Liver (tissue), 9 donors: ENCODE data around the gene CACNA1C. TPM values are rescaled to one million over a fixed set of nuclear protein-coding genes. Genes with fewer than 3 reads are reported as not detected.

Experiments used
- DNase-seq: peaks from one replicate; pipeline ENCODE4 v3.0.0-alpha.2; 2017; ENCODE audit warnings: low spot score
- H3K27ac ChIP-seq, 2 donors: one replicate each; pipeline ENCODE4 v1.7.0; 2013; ENCODE audit warnings: inconsistent platforms in 2 of 2, low read length in 2 of 2, control low read depth in 1 of 2, low read depth in 1 of 2, mild to moderate bottlenecking in 1 of 2
- H3K27me3 ChIP-seq, 4 donors: one replicate each; pipeline versions ENCODE4 v1.6.1 to v1.7.0; 2013; ENCODE audit warnings: low read length in 3 of 4, inconsistent platforms in 1 of 4, mild to moderate bottlenecking in 1 of 4, moderate library complexity in 1 of 4; ENCODE audit not compliant: control insufficient read depth in 4 of 4, insufficient read depth in 4 of 4
- H3K36me3 ChIP-seq, 4 donors: one replicate each; pipeline versions ENCODE4 v1.6.1 to v1.7.0; 2013; ENCODE audit warnings: low read length in 3 of 4, mild to moderate bottlenecking in 3 of 4, low read depth in 1 of 4, moderate library complexity in 1 of 4; ENCODE audit not compliant: control insufficient read depth in 4 of 4, insufficient read depth in 3 of 4
- H3K4me1 ChIP-seq, 4 donors: one replicate each; pipeline versions ENCODE4 v1.6.1 to v1.7.0; 2013; ENCODE audit warnings: low read length in 3 of 4, mild to moderate bottlenecking in 3 of 4, moderate library complexity in 1 of 4; ENCODE audit not compliant: control insufficient read depth in 4 of 4, insufficient read depth in 4 of 4
- H3K4me3 ChIP-seq, 3 donors: one replicate each; pipeline versions ENCODE4 v1.6.1 to v1.7.0; 2013; ENCODE audit warnings: low read length in 3 of 3, control low read depth in 1 of 3, low read depth in 1 of 3, mild to moderate bottlenecking in 1 of 3
- H3K9ac ChIP-seq, 2 donors: one replicate each; pipeline ENCODE4 v1.7.0; 2013; ENCODE audit warnings: low read length in 2 of 2, mild to moderate bottlenecking in 2 of 2, moderate library complexity in 2 of 2, control low read depth in 1 of 2, low read depth in 1 of 2
- H3K9me3 ChIP-seq, 4 donors: one replicate each; pipeline versions ENCODE4 v1.6.1 to v1.7.0; 2013; ENCODE audit warnings: low read length in 3 of 4; ENCODE audit not compliant: control insufficient read depth in 4 of 4
- EGR1 ChIP-seq, 2 donors: IDR thresholded peaks; 2 replicates each; pipeline ENCODE4 v1.6.1; 2016 to 2018; ENCODE audit warnings: antibody characterized with exemption in 2 of 2, low read depth in 2 of 2
- FOXA1 ChIP-seq: IDR thresholded peaks from 2 replicates; pipeline ENCODE4 v1.6.1; 2016; ENCODE audit warnings: antibody characterized with exemption
- FOXA2 ChIP-seq: IDR thresholded peaks from 2 replicates; pipeline ENCODE4 v1.6.1; 2016; ENCODE audit warnings: antibody characterized with exemption
- GABPA ChIP-seq, 2 donors: IDR thresholded peaks in 1 of 2; conservative IDR thresholded peaks in 1 of 2; 2 replicates each; pipeline ENCODE4 v1.6.1; 2016; ENCODE audit warnings: antibody characterized with exemption in 2 of 2, mild to moderate bottlenecking in 1 of 2, moderate library complexity in 1 of 2
- HNF4A ChIP-seq, 2 donors: conservative IDR thresholded peaks; 2 replicates each; pipeline ENCODE4 v1.6.1; 2016; ENCODE audit warnings: antibody characterized with exemption in 2 of 2, mild to moderate bottlenecking in 2 of 2
- HNF4G ChIP-seq: IDR thresholded peaks from 2 replicates; pipeline ENCODE4 v1.6.1; 2016; ENCODE audit warnings: antibody characterized with exemption
- JUND ChIP-seq, 2 donors: IDR thresholded peaks; 2 replicates each; pipeline ENCODE4 v1.6.1; 2016; ENCODE audit warnings: antibody characterized with exemption in 2 of 2
- NR2F2 ChIP-seq: IDR thresholded peaks from 2 replicates; pipeline ENCODE4 v1.6.1; 2016; ENCODE audit warnings: antibody characterized with exemption
- RAD21 ChIP-seq, 2 donors: IDR thresholded peaks; 2 replicates each; pipeline ENCODE4 v1.6.1; 2016; ENCODE audit warnings: antibody characterized with exemption in 2 of 2, mild to moderate bottlenecking in 2 of 2
- RXRA ChIP-seq, 2 donors: IDR thresholded peaks; 2 replicates each; pipeline ENCODE4 v1.6.1; 2017 to 2018; ENCODE audit warnings: antibody characterized with exemption in 2 of 2, mild to moderate bottlenecking in 1 of 2
- SP1 ChIP-seq: IDR thresholded peaks from 2 replicates; pipeline ENCODE4 v1.6.1; 2018; ENCODE audit warnings: antibody characterized with exemption, mild to moderate bottlenecking
- TAF1 ChIP-seq: conservative IDR thresholded peaks from 2 replicates; pipeline ENCODE4 v1.6.1; 2016; ENCODE audit warnings: antibody characterized with exemption, mild to moderate bottlenecking
- YY1 ChIP-seq: IDR thresholded peaks from 2 replicates; pipeline ENCODE4 v1.6.1; 2016; ENCODE audit warnings: antibody characterized with exemption, mild to moderate bottlenecking
- WGBS: extraction: QIAGEN DNeasy Blood & Tissue Kit; methylation state at CpG from one replicate; pipeline ENCODE4 v1.1.7; 2013; 5-methylcytosine and 5-hydroxymethylcytosine counted together
- polyA plus RNA-seq, 2 donors: library from polyadenylated mRNA; stranded (reverse) in 1 of 2; unstranded in 1 of 2; fragments of 200-250 nt in 1 of 2; fragments of >200 nt in 1 of 2; fragmentation: Nextera tagmentation in 1 of 2; extraction: Ambion mirVana in 1 of 2; gene quantifications; one replicate each; pipeline versions ENCODE4 v1.2.1 to v1.2.3, GENCODE V29; 2013 to 2015
- total RNA-seq, 2 donors: library from RNA; depleted of rRNA; stranded (reverse); fragments of >200 nt; gene quantifications; one replicate each; pipeline ENCODE4 v1.2.3, GENCODE V29; 2014
- TF ChIP-seq, protein P1 (sequence below): fragments of 150-350 bp; IDR thresholded peaks from 2 replicates; pipeline ENCODE4 v1.5.1; 2017; ENCODE audit warnings: improper control_type of control experiment, low read depth, low read length; ENCODE audit not compliant: missing input control
- TF ChIP-seq, protein P2 (sequence below): IDR thresholded peaks from 2 replicates; pipeline ENCODE4 v1.6.1; 2016; ENCODE audit warnings: antibody characterized with exemption
- TF ChIP-seq, protein P3 (sequence below): IDR thresholded peaks from 2 replicates; pipeline ENCODE4 v1.6.1; 2016; ENCODE audit warnings: antibody characterized with exemption
- TF ChIP-seq, protein P4 (sequence below): IDR thresholded peaks from 2 replicates; pipeline ENCODE4 v1.6.1; 2016; ENCODE audit warnings: antibody characterized with exemption
- TF ChIP-seq, protein P5 (sequence below): IDR thresholded peaks from 2 replicates; pipeline ENCODE4 v1.6.1; 2016; ENCODE audit warnings: antibody characterized with exemption, mild to moderate bottlenecking
- donor health status: healthy.
- donor health status: healthy.
- donor health status: healthy.
- donor health status: healthy.
- donor health status: healthy.

Gene CACNA1C
- total and polyA plus RNA-seq, 4 donors = 0.23 to 1.9 (median 0.41) TPM

DNA sequence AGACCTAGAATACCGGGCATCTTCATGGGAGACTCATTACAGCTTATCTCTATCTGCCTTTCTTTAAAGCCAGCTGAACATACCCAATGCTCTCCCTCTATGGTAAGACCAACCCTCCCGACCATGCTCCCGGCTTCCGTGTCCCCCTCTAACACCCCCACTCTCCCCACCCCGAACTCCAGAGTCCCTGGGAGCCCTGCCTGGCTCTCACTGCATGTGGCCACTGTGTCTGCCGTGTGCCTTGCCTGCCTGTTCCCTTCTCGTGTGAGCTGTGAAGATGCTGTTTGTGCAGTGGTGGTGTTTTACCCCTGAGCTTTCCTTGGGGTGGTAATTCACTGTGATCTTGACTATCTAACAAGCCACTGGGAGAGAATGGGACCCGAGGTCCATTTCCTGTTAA, 595.6 kb downstream of the CACNA1C start:
- no peaks in the 10 kb centered on the region for H3K9me3 ChIP-seq
- no peaks in the 10 kb centered on the region for H3K36me3 ChIP-seq
- H3K27me3 ChIP-seq = no peaks in the 10 kb centered on the region
- H3K4me1 ChIP-seq = no peaks in the 10 kb centered on the region
- TF ChIP-seq RAD21 (IDR thresholded peaks at IDR 0.05) (no peak), SP1 (no peak), HNF4A (conservative IDR thresholded peaks at IDR 0.05) (no peak), JUND (IDR thresholded peaks at IDR 0.05) (no peak), EGR1 (IDR thresholded peaks at IDR 0.05; ENCODE audit: low read depth in 2 of 2) (no peak), YY1 (no peak), TAF1 (no peak), FOXA2 (no peak), NR2F2 (no peak), GABPA (IDR thresholded peaks at IDR 0.05 in 1 of 2, conservative IDR thresholded peaks at IDR 0.05 in 1 of 2) (no peak)
- TF ChIP-seq, protein P1, sequence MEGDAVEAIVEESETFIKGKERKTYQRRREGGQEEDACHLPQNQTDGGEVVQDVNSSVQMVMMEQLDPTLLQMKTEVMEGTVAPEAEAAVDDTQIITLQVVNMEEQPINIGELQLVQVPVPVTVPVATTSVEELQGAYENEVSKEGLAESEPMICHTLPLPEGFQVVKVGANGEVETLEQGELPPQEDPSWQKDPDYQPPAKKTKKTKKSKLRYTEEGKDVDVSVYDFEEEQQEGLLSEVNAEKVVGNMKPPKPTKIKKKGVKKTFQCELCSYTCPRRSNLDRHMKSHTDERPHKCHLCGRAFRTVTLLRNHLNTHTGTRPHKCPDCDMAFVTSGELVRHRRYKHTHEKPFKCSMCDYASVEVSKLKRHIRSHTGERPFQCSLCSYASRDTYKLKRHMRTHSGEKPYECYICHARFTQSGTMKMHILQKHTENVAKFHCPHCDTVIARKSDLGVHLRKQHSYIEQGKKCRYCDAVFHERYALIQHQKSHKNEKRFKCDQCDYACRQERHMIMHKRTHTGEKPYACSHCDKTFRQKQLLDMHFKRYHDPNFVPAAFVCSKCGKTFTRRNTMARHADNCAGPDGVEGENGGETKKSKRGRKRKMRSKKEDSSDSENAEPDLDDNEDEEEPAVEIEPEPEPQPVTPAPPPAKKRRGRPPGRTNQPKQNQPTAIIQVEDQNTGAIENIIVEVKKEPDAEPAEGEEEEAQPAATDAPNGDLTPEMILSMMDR = no peak
- TF ChIP-seq, protein P2, sequence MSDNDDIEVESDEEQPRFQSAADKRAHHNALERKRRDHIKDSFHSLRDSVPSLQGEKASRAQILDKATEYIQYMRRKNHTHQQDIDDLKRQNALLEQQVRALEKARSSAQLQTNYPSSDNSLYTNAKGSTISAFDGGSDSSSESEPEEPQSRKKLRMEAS = no peak
- TF ChIP-seq, protein P3, sequence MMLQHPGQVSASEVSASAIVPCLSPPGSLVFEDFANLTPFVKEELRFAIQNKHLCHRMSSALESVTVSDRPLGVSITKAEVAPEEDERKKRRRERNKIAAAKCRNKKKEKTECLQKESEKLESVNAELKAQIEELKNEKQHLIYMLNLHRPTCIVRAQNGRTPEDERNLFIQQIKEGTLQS = no peak
- no peak for DNase-seq
- no peak overlapping the region for H3K27ac ChIP-seq
- no peak overlapping the region for H3K4me3 ChIP-seq
- H3K9ac ChIP-seq = no peak overlapping the region
- WGBS = 80% methylated on average over 8 of the region's 8 CpGs

DNA sequence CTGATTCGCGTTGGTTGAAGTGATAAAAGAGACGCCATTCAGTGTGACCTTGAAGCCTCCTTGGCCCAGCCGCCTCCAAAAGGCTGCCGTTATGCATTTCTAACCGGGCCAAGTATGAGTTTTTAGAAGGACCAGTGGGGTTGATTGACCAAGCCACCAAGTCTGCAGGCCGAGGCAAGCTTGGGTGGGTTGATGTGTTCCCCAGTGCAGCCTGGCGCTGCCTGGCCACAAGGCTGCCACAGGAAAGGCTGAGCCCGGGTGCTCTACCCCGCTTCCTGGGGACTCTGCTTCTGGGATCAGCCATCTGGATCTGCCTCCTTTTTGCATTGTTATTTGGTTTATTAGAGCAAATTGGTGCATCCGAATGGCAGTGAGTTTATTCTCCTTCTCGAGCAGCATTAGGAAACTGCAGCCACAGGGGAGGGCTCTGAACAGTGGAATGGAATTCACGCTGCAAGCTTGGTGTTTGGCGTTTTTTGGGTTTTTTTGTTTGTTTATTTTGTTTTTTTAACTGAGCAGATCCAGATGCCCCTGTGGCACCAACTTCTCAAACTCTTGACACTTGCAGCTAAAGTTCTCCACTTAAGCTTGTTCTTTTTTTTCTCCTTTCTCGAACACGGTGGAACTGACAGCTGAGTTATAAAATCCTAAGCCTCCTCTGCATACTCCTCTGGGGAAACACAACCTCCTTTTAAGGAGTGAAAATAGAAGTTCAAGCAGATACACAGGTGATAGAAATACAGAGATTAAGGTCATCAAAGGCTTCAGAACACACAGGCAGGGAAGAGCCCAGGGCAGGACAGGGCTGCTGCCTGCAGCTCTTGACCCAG, 596.6 kb downstream of the CACNA1C start:
- no peak overlapping the region for H3K9ac ChIP-seq
- no peaks in the 10 kb centered on the region for H3K27me3 ChIP-seq
- WGBS = 81% methylated on average over 16 of the region's 16 CpGs
- H3K4me3 ChIP-seq = no peak overlapping the region
- H3K36me3 ChIP-seq = no peaks in the 10 kb centered on the region
- DNase-seq = no peak
- TF ChIP-seq, protein P1 = no peak
- no peak for TF ChIP-seq GABPA (IDR thresholded peaks at IDR 0.05 in 1 of 2, conservative IDR thresholded peaks at IDR 0.05 in 1 of 2)
- TF ChIP-seq FOXA1 = no peak
- no peak for TF ChIP-seq TAF1
- no peak for TF ChIP-seq SP1
- TF ChIP-seq EGR1 (IDR thresholded peaks at IDR 0.05; ENCODE audit: low read depth in 2 of 2) = no peak
- no peak for TF ChIP-seq HNF4A (conservative IDR thresholded peaks at IDR 0.05)
- TF ChIP-seq, protein P3 = no peak
- no peak for TF ChIP-seq NR2F2
- TF ChIP-seq, protein P4, sequence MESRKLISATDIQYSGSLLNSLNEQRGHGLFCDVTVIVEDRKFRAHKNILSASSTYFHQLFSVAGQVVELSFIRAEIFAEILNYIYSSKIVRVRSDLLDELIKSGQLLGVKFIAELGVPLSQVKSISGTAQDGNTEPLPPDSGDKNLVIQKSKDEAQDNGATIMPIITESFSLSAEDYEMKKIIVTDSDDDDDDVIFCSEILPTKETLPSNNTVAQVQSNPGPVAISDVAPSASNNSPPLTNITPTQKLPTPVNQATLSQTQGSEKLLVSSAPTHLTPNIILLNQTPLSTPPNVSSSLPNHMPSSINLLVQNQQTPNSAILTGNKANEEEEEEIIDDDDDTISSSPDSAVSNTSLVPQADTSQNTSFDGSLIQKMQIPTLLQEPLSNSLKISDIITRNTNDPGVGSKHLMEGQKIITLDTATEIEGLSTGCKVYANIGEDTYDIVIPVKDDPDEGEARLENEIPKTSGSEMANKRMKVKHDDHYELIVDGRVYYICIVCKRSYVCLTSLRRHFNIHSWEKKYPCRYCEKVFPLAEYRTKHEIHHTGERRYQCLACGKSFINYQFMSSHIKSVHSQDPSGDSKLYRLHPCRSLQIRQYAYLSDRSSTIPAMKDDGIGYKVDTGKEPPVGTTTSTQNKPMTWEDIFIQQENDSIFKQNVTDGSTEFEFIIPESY = no peak
- no peak for TF ChIP-seq RAD21 (IDR thresholded peaks at IDR 0.05)
- TF ChIP-seq HNF4G = no peak
- TF ChIP-seq JUND (IDR thresholded peaks at IDR 0.05) = no peak
- no peak for TF ChIP-seq RXRA (IDR thresholded peaks at IDR 0.05)
- TF ChIP-seq, protein P5, sequence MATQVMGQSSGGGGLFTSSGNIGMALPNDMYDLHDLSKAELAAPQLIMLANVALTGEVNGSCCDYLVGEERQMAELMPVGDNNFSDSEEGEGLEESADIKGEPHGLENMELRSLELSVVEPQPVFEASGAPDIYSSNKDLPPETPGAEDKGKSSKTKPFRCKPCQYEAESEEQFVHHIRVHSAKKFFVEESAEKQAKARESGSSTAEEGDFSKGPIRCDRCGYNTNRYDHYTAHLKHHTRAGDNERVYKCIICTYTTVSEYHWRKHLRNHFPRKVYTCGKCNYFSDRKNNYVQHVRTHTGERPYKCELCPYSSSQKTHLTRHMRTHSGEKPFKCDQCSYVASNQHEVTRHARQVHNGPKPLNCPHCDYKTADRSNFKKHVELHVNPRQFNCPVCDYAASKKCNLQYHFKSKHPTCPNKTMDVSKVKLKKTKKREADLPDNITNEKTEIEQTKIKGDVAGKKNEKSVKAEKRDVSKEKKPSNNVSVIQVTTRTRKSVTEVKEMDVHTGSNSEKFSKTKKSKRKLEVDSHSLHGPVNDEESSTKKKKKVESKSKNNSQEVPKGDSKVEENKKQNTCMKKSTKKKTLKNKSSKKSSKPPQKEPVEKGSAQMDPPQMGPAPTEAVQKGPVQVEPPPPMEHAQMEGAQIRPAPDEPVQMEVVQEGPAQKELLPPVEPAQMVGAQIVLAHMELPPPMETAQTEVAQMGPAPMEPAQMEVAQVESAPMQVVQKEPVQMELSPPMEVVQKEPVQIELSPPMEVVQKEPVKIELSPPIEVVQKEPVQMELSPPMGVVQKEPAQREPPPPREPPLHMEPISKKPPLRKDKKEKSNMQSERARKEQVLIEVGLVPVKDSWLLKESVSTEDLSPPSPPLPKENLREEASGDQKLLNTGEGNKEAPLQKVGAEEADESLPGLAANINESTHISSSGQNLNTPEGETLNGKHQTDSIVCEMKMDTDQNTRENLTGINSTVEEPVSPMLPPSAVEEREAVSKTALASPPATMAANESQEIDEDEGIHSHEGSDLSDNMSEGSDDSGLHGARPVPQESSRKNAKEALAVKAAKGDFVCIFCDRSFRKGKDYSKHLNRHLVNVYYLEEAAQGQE = no peak
- no peak for TF ChIP-seq FOXA2
- TF ChIP-seq YY1 = no peak
- TF ChIP-seq, protein P2 = no peak
- no peaks in the 10 kb centered on the region for H3K9me3 ChIP-seq
- no peaks in the 10 kb centered on the region for H3K4me1 ChIP-seq
- no peak overlapping the region for H3K27ac ChIP-seq
